ENCODE results near the gene TMEM233.

The TMEM233 gene

DNA sequence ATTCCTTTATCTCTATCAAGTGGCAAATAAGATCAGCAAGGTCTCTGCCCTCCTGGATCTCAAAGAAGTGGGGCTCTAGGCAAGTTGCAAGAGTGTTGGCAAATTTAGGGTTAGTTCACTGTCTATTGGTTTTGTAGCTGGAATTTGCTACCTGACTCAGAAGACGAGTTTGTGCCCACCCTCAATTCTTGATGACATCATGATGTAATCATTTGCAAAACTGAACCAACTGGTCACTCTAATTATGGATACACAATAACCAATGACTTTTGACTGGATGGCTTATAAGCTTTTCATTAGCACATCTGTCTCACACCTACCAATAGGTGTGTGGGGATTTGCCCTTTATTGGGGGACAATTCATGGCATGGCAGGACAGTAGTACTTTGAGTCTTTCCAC, 4.6 kb downstream of the TMEM233 start:
- peaks cover 79% of the 10 kb centered on the region for H3K27me3 Mint-ChIP-seq (ENCODE audit: low read depth, poor library complexity)
- peaks cover 19% of the 10 kb centered on the region for H3K4me1 Mint-ChIP-seq
- TF ChIP-seq, protein P1, sequence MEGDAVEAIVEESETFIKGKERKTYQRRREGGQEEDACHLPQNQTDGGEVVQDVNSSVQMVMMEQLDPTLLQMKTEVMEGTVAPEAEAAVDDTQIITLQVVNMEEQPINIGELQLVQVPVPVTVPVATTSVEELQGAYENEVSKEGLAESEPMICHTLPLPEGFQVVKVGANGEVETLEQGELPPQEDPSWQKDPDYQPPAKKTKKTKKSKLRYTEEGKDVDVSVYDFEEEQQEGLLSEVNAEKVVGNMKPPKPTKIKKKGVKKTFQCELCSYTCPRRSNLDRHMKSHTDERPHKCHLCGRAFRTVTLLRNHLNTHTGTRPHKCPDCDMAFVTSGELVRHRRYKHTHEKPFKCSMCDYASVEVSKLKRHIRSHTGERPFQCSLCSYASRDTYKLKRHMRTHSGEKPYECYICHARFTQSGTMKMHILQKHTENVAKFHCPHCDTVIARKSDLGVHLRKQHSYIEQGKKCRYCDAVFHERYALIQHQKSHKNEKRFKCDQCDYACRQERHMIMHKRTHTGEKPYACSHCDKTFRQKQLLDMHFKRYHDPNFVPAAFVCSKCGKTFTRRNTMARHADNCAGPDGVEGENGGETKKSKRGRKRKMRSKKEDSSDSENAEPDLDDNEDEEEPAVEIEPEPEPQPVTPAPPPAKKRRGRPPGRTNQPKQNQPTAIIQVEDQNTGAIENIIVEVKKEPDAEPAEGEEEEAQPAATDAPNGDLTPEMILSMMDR (IDR thresholded peaks at IDR 0.05), result no peak
- no peak overlapping the region for H3K27ac Mint-ChIP-seq
- DNase-seq, result no peak
- H3K9me3 Mint-ChIP-seq, result no peaks in the 10 kb centered on the region
- H3K36me3 Mint-ChIP-seq (ENCODE audit: low read depth), result no peaks in the 10 kb centered on the region
- no peak overlapping the region for H3K4me3 Mint-ChIP-seq

- H3K36me3 Mint-ChIP-seq (ENCODE audit: low read depth), result no peaks in the 10 kb centered on the region
- TF ChIP-seq, protein P1 (IDR thresholded peaks at IDR 0.05), result no peak
- no peaks in the 10 kb centered on the region for H3K9me3 Mint-ChIP-seq
- DNase-seq, result no peak
- H3K4me1 Mint-ChIP-seq, result no peaks in the 10 kb centered on the region
- H3K4me3 Mint-ChIP-seq, result no peak overlapping the region
- H3K27ac Mint-ChIP-seq, result no peak overlapping the region
- H3K27me3 Mint-ChIP-seq (ENCODE audit: low read depth, poor library complexity), result peaks cover 58% of the 10 kb centered on the region
Measured at GRCh38 chr12:119601877-119602733, 8.5 kb downstream of the TMEM233 start.

GRCh38 chr12:119602734-119603094, 9.1 kb downstream of the TMEM233 start:
- Mint-ChIP-seq H3K27ac (no peak overlapping the region), H3K4me1 (no peaks in the 10 kb centered on the region), H3K27me3 (ENCODE audit: low read depth, poor library complexity) (peaks cover 53% of the 10 kb centered on the region)

GRCh38 chr12:119603767-119604166, 10.2 kb downstream of the TMEM233 start:
- H3K27me3 Mint-ChIP-seq (ENCODE audit: low read depth, poor library complexity), result peaks cover 45% of the 10 kb centered on the region
- no peak overlapping the region for H3K4me3 Mint-ChIP-seq
- no peaks in the 10 kb centered on the region for H3K36me3 Mint-ChIP-seq (ENCODE audit: low read depth)
- DNase-seq, result no peak
- TF ChIP-seq, protein P1 (IDR thresholded peaks at IDR 0.05), result no peak
- H3K27ac Mint-ChIP-seq, result no peak overlapping the region
- H3K9me3 Mint-ChIP-seq, result peaks cover 8% of the 10 kb centered on the region
- no peaks in the 10 kb centered on the region for H3K4me1 Mint-ChIP-seq

More at GRCh38 chr12:119602734-119603094, 9.1 kb downstream of the TMEM233 start:
- no peaks in the 10 kb centered on the region for H3K9me3 Mint-ChIP-seq
- H3K4me3 Mint-ChIP-seq, result no peak overlapping the region
- DNase-seq, result no peak
- H3K36me3 Mint-ChIP-seq (ENCODE audit: low read depth), result no peaks in the 10 kb centered on the region
- TF ChIP-seq, protein P1 (IDR thresholded peaks at IDR 0.05), result no peak

DNA sequence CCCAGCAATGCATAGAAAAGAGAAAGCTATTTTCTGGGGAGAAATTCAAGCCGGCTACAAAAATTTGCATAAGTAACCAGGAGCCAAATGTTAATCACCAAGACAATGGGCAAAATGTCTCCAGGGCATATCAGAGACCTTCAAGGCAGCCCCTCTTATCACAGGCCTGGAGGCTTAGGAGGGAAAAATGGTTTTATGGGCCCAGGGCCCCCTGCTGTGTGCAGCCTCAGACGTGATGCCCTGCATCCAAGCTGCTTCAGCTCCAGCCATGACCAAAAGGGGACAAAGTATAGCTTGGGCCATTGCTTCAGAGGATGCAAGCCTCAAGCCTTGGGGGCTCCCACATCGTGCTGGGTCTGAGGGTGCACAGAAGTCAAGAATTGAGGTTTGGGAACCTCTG, 15.8 kb downstream of the TMEM233 start:
- no peaks in the 10 kb centered on the region for H3K36me3 Mint-ChIP-seq (ENCODE audit: low read depth)
- H3K4me1 Mint-ChIP-seq, result no peaks in the 10 kb centered on the region
- no peak for DNase-seq
- TF ChIP-seq, protein P1 (IDR thresholded peaks at IDR 0.05), result no peak
- H3K9me3 Mint-ChIP-seq, result peaks cover 27% of the 10 kb centered on the region
- no peak overlapping the region for H3K4me3 Mint-ChIP-seq
- H3K27ac Mint-ChIP-seq, result no peak overlapping the region
- peaks cover 26% of the 10 kb centered on the region for H3K27me3 Mint-ChIP-seq (ENCODE audit: low read depth, poor library complexity)
